ENCODE data around the gene SH3BGRL2. TPM values are rescaled to one million over a fixed set of nuclear protein-coding genes. Genes with fewer than 3 reads are reported as not detected.

The SH3BGRL2 gene
- total and polyA plus RNA-seq, 4 donors = 23.8 to 71.3 (median 34.3) TPM

DNA sequence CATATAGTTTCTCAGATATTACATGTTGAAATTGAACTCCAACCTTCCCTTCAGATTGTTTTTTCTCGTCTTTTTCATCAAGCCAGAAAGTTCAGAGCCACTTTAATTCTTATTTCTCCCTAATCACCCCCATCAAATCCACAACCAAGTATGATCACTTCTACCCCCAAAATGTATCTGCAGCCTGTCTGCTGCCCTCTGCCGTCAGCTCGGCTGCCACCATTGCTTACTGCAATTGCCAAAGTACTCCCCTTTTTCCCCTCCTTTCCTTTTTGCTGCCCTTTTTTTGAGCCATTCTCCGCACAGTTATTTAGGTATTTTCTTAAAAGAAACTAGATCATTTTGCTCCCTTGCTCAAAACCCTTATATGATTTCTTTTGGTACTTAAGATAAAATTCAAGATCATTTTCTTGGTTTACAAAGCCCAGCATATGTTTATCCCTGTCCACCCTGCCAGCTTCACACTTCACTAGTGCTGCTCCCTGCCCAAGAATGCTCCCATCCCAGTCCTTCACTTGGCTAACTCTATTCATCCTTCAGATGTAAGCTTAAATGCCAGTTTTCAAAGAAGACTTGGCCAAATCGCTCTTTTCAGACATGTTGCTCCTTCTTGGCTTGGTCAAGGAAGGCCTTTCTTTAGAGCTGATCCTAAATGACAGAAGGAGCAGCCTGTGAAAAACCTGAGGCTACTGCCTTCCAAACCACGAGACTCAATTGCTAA, 63.7 kb downstream of the SH3BGRL2 start:
- H3K36me3 ChIP-seq (ENCODE audit: control insufficient read depth in 4 of 4, insufficient read depth in 3 of 4, low read depth in 1 of 4, low read length in 3 of 4) = peaks cover 0 to 6% (median 6%) of the 10 kb centered on the region in 4 donors
- no peak overlapping the region for H3K27ac ChIP-seq (ENCODE audit: low read depth in 1 of 2, low read length in 2 of 2)
- WGBS = 95% methylated on average over 6 of the region's 6 CpGs
- H3K4me1 ChIP-seq (ENCODE audit: control insufficient read depth in 4 of 4, insufficient read depth in 4 of 4, low read length in 3 of 4) = no peaks in the 10 kb centered on the region
- no peak overlapping the region for H3K9ac ChIP-seq (ENCODE audit: low read depth in 1 of 2, low read length in 2 of 2)
- TF ChIP-seq, protein P1, sequence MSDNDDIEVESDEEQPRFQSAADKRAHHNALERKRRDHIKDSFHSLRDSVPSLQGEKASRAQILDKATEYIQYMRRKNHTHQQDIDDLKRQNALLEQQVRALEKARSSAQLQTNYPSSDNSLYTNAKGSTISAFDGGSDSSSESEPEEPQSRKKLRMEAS (IDR thresholded peaks at IDR 0.05) = no peak
- TF ChIP-seq, protein P2, sequence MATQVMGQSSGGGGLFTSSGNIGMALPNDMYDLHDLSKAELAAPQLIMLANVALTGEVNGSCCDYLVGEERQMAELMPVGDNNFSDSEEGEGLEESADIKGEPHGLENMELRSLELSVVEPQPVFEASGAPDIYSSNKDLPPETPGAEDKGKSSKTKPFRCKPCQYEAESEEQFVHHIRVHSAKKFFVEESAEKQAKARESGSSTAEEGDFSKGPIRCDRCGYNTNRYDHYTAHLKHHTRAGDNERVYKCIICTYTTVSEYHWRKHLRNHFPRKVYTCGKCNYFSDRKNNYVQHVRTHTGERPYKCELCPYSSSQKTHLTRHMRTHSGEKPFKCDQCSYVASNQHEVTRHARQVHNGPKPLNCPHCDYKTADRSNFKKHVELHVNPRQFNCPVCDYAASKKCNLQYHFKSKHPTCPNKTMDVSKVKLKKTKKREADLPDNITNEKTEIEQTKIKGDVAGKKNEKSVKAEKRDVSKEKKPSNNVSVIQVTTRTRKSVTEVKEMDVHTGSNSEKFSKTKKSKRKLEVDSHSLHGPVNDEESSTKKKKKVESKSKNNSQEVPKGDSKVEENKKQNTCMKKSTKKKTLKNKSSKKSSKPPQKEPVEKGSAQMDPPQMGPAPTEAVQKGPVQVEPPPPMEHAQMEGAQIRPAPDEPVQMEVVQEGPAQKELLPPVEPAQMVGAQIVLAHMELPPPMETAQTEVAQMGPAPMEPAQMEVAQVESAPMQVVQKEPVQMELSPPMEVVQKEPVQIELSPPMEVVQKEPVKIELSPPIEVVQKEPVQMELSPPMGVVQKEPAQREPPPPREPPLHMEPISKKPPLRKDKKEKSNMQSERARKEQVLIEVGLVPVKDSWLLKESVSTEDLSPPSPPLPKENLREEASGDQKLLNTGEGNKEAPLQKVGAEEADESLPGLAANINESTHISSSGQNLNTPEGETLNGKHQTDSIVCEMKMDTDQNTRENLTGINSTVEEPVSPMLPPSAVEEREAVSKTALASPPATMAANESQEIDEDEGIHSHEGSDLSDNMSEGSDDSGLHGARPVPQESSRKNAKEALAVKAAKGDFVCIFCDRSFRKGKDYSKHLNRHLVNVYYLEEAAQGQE (IDR thresholded peaks at IDR 0.05) = no peak
- TF ChIP-seq, protein P3, sequence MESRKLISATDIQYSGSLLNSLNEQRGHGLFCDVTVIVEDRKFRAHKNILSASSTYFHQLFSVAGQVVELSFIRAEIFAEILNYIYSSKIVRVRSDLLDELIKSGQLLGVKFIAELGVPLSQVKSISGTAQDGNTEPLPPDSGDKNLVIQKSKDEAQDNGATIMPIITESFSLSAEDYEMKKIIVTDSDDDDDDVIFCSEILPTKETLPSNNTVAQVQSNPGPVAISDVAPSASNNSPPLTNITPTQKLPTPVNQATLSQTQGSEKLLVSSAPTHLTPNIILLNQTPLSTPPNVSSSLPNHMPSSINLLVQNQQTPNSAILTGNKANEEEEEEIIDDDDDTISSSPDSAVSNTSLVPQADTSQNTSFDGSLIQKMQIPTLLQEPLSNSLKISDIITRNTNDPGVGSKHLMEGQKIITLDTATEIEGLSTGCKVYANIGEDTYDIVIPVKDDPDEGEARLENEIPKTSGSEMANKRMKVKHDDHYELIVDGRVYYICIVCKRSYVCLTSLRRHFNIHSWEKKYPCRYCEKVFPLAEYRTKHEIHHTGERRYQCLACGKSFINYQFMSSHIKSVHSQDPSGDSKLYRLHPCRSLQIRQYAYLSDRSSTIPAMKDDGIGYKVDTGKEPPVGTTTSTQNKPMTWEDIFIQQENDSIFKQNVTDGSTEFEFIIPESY (IDR thresholded peaks at IDR 0.05) = no peak
- TF ChIP-seq YY1 (IDR thresholded peaks at IDR 0.05) = no peak
- no peak for TF ChIP-seq HNF4A (conservative IDR thresholded peaks at IDR 0.05)
- no peak for TF ChIP-seq RAD21 (IDR thresholded peaks at IDR 0.05)
- TF ChIP-seq FOXA2 (IDR thresholded peaks at IDR 0.05) = no peak
- no peak for TF ChIP-seq GABPA (IDR thresholded peaks at IDR 0.05 in 1 of 2, conservative IDR thresholded peaks at IDR 0.05 in 1 of 2)
- TF ChIP-seq, protein P4, sequence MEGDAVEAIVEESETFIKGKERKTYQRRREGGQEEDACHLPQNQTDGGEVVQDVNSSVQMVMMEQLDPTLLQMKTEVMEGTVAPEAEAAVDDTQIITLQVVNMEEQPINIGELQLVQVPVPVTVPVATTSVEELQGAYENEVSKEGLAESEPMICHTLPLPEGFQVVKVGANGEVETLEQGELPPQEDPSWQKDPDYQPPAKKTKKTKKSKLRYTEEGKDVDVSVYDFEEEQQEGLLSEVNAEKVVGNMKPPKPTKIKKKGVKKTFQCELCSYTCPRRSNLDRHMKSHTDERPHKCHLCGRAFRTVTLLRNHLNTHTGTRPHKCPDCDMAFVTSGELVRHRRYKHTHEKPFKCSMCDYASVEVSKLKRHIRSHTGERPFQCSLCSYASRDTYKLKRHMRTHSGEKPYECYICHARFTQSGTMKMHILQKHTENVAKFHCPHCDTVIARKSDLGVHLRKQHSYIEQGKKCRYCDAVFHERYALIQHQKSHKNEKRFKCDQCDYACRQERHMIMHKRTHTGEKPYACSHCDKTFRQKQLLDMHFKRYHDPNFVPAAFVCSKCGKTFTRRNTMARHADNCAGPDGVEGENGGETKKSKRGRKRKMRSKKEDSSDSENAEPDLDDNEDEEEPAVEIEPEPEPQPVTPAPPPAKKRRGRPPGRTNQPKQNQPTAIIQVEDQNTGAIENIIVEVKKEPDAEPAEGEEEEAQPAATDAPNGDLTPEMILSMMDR (IDR thresholded peaks at IDR 0.05; ENCODE audit: low read depth, low read length, missing input control) = no peak
- no peak for TF ChIP-seq TAF1 (conservative IDR thresholded peaks at IDR 0.05)
- no peak for TF ChIP-seq FOXA1 (IDR thresholded peaks at IDR 0.05)
- no peak for TF ChIP-seq EGR1 (IDR thresholded peaks at IDR 0.05; ENCODE audit: low read depth in 2 of 2)
- no peak for TF ChIP-seq RXRA (IDR thresholded peaks at IDR 0.05)
- TF ChIP-seq SP1 (IDR thresholded peaks at IDR 0.05) = no peak
- no peak for TF ChIP-seq NR2F2 (IDR thresholded peaks at IDR 0.05)
- TF ChIP-seq JUND (IDR thresholded peaks at IDR 0.05) = no peak
- no peak for TF ChIP-seq HNF4G (IDR thresholded peaks at IDR 0.05)
- TF ChIP-seq, protein P5, sequence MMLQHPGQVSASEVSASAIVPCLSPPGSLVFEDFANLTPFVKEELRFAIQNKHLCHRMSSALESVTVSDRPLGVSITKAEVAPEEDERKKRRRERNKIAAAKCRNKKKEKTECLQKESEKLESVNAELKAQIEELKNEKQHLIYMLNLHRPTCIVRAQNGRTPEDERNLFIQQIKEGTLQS (IDR thresholded peaks at IDR 0.05) = no peak
- H3K27me3 ChIP-seq (ENCODE audit: control insufficient read depth in 4 of 4, insufficient read depth in 4 of 4, low read length in 3 of 4) = no peaks in the 10 kb centered on the region
- H3K4me3 ChIP-seq (ENCODE audit: low read depth in 1 of 3, low read length in 3 of 3) = no peak overlapping the region
- no peaks in the 10 kb centered on the region for H3K9me3 ChIP-seq (ENCODE audit: control insufficient read depth in 4 of 4, low read length in 3 of 4)
- DNase-seq (ENCODE audit: low spot score) = no peak

All from liver (tissue), 9 donors.